Body of pancreas (tissue), 4 donors: Measurements from ENCODE around the gene NCCRP1. TPM values are rescaled to one million over a fixed set of nuclear protein-coding genes. Genes with fewer than 3 reads are reported as not detected.
"Not testable (repeated sequence)": the region's sequence is repeated elsewhere in the genome, so short reads cannot be mapped to it uniquely, and the experiment has no call there.

Experiments
- ATAC-seq: fragments of 150-250 bp; one replicate; pipeline ENCODE4 v1.9.1; 2016
- DNase-seq, 4 donors: peaks; one replicate each; pipeline ENCODE4 v3.0.0-alpha.2; 2019
- H3K27ac ChIP-seq, 4 donors: fragments of 200-600 bp; sonication (generic); 1 replicate in 3 of 4; 2 replicates in 1 of 4; pipeline versions ENCODE4 v1.5.1 to v1.6.1; 2016 to 2019; ENCODE audit warnings: mild to moderate bottlenecking in 1 of 4, mixed read lengths in 1 of 4, moderate library complexity in 1 of 4
- H3K27me3 ChIP-seq, 2 donors: fragments of 200-600 bp; sonication (generic); one replicate each; pipeline ENCODE4 v1.6.0; 2016; ENCODE audit warnings: mild to moderate bottlenecking in 1 of 2
- H3K36me3 ChIP-seq, 2 donors: fragments of 200-600 bp; sonication (generic); replicated peaks in 1 of 2; 2 replicates each; pipeline ENCODE4 v1.5.1; 2016; ENCODE audit warnings: low read depth in 2 of 2; ENCODE audit not compliant: insufficient read depth in 1 of 2
- H3K4me1 ChIP-seq: fragments of 200-600 bp; sonication (generic); one replicate; pipeline ENCODE4 v1.6.0; 2016
- H3K4me3 ChIP-seq, 2 donors: fragments of 200-600 bp; sonication (generic); 1 replicate in 1 of 2; 2 replicates in 1 of 2; pipeline ENCODE4 v1.5.1; 2016 to 2019
- H3K9me3 ChIP-seq, 3 donors: fragments of 200-600 bp; sonication (generic); 1 replicate in 2 of 3; 2 replicates in 1 of 3; pipeline ENCODE4 v1.5.1; 2016
- CTCF ChIP-seq, 7 experiments: fragments of 450-650 bp in 4 of 7; fragments of 200-600 bp in 3 of 7; sonication (generic) in 3 of 7; IDR thresholded peaks; one replicate each; pipeline ENCODE4 v1.5.1; 2016 to 2019; ENCODE audit warnings: antibody characterized with exemption in 7 of 7
- POLR2A ChIP-seq, 3 donors: fragments of 450-650 bp; IDR thresholded peaks; one replicate each; pipeline ENCODE4 v1.6.1; 2016; ENCODE audit warnings: antibody characterized with exemption in 3 of 3, mild to moderate bottlenecking in 2 of 3
- WGBS, 2 donors: methylation state at CpG; one replicate each; pipeline ENCODE4 v1.1.5; 2017; 5-methylcytosine and 5-hydroxymethylcytosine counted together
- intact Hi-C: fragments of 100-400 bp; cut with DNase I; formaldehyde crosslinking; loops from one replicate; pipeline ENCODE4 v1.15.1; 2023
- total RNA-seq, 2 donors: library from RNA; depleted of rRNA; stranded (reverse); fragments of >200 nt; gene quantifications; one replicate each; pipeline ENCODE4 v1.1.0, GENCODE V29; 2016

NCCRP1 gene
- total RNA-seq, 2 donors from 2014 or later = 0.66 to 7.8 TPM

- Histone ChIP-seq H3K4me3 (no peak overlapping the region), H3K36me3 (no peaks in the 10 kb centered on the region), H3K4me1 (peaks cover 15% of the 10 kb centered on the region), H3K27ac (no peak overlapping the region), H3K9me3 (no peaks in the 10 kb centered on the region), H3K27me3 (no peaks in the 10 kb centered on the region)
- DNase-seq (no peak), ATAC-seq (no peak)
- TF ChIP-seq POLR2A (IDR thresholded peaks at IDR 0.05) = no peak
- TF ChIP-seq CTCF (IDR thresholded peaks at IDR 0.05) = no peak
- 87 to 95% methylated on average over 7 of the region's 7 CpGs for WGBS, 2 donors
- intact Hi-C loops = no loop called here
Observed at GRCh38 chr19:39240421-39240820, 43.7 kb downstream of the NCCRP1 start.

- WGBS, 2 donors = 86 to 89% methylated on average over 2 to 12 of the region's 13 CpGs
- H3K9me3 ChIP-seq, H3K27ac ChIP-seq, intact Hi-C loops, DNase-seq, H3K27me3 ChIP-seq, H3K4me3 ChIP-seq, H3K36me3 ChIP-seq, ATAC-seq: not testable (repeated sequence)
- peaks cover 13% of the 10 kb centered on the region for H3K4me1 ChIP-seq
Observed at GRCh38 chr19:39243741-39244140, 47.0 kb downstream of the NCCRP1 start.

- WGBS, 2 donors = 93 to 96% methylated on average over 4 to 6 of the region's 12 CpGs
- H3K27ac ChIP-seq, H3K9me3 ChIP-seq, intact Hi-C loops, H3K4me3 ChIP-seq, H3K36me3 ChIP-seq, ATAC-seq, H3K27me3 ChIP-seq, DNase-seq: not testable (repeated sequence)
- H3K4me1 ChIP-seq = peaks cover 13% of the 10 kb centered on the region
Observed at GRCh38 chr19:39244410-39245100, 47.8 kb downstream of the NCCRP1 start, which contains the start of gene IFNL3. Gene IFNL3, minus strand, starts transcription at chr19:39245006. Its CDS starts 39 bp downstream, at chr19:39244967.

- intact Hi-C loops, H3K4me3 ChIP-seq, H3K36me3 ChIP-seq, H3K27me3 ChIP-seq, H3K27ac ChIP-seq, DNase-seq, H3K9me3 ChIP-seq: not testable (repeated sequence)
- peak; percentile 72 for ATAC-seq
- no CpG with 5 or more reads among the region's 1 CpG for whole genome bisulfite sequencing, 2 donors
- peaks cover 13% of the 10 kb centered on the region for H3K4me1 ChIP-seq
Observed at GRCh38 chr19:39245166-39245565, 48.4 kb downstream of the NCCRP1 start.

- no peak overlapping the region for H3K4me3 ChIP-seq
- ATAC-seq = peak; percentile 41
Observed at GRCh38 chr19:39246951-39247669, 50.3 kb downstream of the NCCRP1 start.

More at GRCh38 chr19:39246951-39247669, 50.3 kb downstream of the NCCRP1 start:
- H3K27me3 ChIP-seq = peaks cover 0 to 10% of the 10 kb centered on the region in 2 donors
- intact Hi-C loops = no loop called here
- H3K36me3 ChIP-seq = no peaks in the 10 kb centered on the region
- no peak overlapping the region for H3K27ac ChIP-seq
- WGBS, 2 donors = 34 to 49% methylated on average over 18 to 38 of the region's 42 CpGs
- H3K4me1 ChIP-seq = peaks cover 13% of the 10 kb centered on the region
- no peaks in the 10 kb centered on the region for H3K9me3 ChIP-seq
- peak in 2 of 4 donors; percentile 34 to 38 for DNase-seq
- no peak for TF ChIP-seq POLR2A (IDR thresholded peaks at IDR 0.05)
- no peak for TF ChIP-seq CTCF (IDR thresholded peaks at IDR 0.05)
